ENCODE data around the gene B9D1.
"Not testable (repeated sequence)": the region's sequence is repeated elsewhere in the genome, so short reads cannot be mapped to it uniquely, and the experiment has no call there.

- TF ChIP-seq POLR2A (IDR thresholded peaks at IDR 0.05): not testable (repeated sequence)
- TF ChIP-seq, protein P1, sequence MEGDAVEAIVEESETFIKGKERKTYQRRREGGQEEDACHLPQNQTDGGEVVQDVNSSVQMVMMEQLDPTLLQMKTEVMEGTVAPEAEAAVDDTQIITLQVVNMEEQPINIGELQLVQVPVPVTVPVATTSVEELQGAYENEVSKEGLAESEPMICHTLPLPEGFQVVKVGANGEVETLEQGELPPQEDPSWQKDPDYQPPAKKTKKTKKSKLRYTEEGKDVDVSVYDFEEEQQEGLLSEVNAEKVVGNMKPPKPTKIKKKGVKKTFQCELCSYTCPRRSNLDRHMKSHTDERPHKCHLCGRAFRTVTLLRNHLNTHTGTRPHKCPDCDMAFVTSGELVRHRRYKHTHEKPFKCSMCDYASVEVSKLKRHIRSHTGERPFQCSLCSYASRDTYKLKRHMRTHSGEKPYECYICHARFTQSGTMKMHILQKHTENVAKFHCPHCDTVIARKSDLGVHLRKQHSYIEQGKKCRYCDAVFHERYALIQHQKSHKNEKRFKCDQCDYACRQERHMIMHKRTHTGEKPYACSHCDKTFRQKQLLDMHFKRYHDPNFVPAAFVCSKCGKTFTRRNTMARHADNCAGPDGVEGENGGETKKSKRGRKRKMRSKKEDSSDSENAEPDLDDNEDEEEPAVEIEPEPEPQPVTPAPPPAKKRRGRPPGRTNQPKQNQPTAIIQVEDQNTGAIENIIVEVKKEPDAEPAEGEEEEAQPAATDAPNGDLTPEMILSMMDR (IDR thresholded peaks at IDR 0.05 in 4 of 5, conservative IDR thresholded peaks at IDR 0.05 in 1 of 5): not testable (repeated sequence)
These were observed 9.1 kb downstream of the B9D1 start for GRCh38 chr17:19353401-19353800.
